Thyroid gland (tissue), 4 donors: Measurements from ENCODE around the gene BCL11B.

Experiments
- POLR2A ChIP-seq, 2 donors: fragments of 450-650 bp; IDR thresholded peaks; one replicate each; pipeline ENCODE4 v1.6.1; 2017; ENCODE audit warnings: antibody characterized with exemption in 2 of 2, mild to moderate bottlenecking in 2 of 2, moderate library complexity in 1 of 2
- TF ChIP-seq, protein P1 (sequence below), 6 experiments: fragments of 200-600 bp in 3 of 6; fragments of 450-650 bp in 3 of 6; sonication (generic) in 3 of 6; IDR thresholded peaks; one replicate each; pipeline ENCODE4 v1.5.1; 2016 to 2019; ENCODE audit warnings: antibody characterized with exemption in 6 of 6, mild to moderate bottlenecking in 2 of 6, inconsistent platforms in 1 of 6, moderate library complexity in 1 of 6

- TF ChIP-seq, protein P1, sequence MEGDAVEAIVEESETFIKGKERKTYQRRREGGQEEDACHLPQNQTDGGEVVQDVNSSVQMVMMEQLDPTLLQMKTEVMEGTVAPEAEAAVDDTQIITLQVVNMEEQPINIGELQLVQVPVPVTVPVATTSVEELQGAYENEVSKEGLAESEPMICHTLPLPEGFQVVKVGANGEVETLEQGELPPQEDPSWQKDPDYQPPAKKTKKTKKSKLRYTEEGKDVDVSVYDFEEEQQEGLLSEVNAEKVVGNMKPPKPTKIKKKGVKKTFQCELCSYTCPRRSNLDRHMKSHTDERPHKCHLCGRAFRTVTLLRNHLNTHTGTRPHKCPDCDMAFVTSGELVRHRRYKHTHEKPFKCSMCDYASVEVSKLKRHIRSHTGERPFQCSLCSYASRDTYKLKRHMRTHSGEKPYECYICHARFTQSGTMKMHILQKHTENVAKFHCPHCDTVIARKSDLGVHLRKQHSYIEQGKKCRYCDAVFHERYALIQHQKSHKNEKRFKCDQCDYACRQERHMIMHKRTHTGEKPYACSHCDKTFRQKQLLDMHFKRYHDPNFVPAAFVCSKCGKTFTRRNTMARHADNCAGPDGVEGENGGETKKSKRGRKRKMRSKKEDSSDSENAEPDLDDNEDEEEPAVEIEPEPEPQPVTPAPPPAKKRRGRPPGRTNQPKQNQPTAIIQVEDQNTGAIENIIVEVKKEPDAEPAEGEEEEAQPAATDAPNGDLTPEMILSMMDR (IDR thresholded peaks at IDR 0.05): no peak
- no peak for TF ChIP-seq POLR2A (IDR thresholded peaks at IDR 0.05)
Observed at GRCh38 chr14:99276482-99276881, 4.5 kb upstream of the BCL11B start.
